Testis (tissue), 3 donors: ENCODE data around the gene DNAJC13. TPM values are rescaled to one million over a fixed set of nuclear protein-coding genes. Genes with fewer than 3 reads are reported as not detected.

ENCODE experiments used
- DNase-seq: peaks from one replicate; pipeline ENCODE4 v3.0.0-alpha.2; 2019
- H3K27ac ChIP-seq, 2 donors: fragments of 200-600 bp; sonication (generic); one replicate each; pipeline ENCODE4 v1.5.1; 2019
- H3K27me3 ChIP-seq: fragments of 200-600 bp; sonication (generic); one replicate; pipeline ENCODE4 v1.5.1; 2019
- H3K36me3 ChIP-seq: fragments of 200-600 bp; sonication (generic); one replicate; pipeline ENCODE4 v1.5.1; 2017; ENCODE audit warnings: low read depth; ENCODE audit errors: missing control alignments
- H3K4me1 ChIP-seq: fragments of 200-600 bp; sonication (generic); one replicate; pipeline ENCODE4 v1.5.1; 2019
- H3K4me3 ChIP-seq, 2 donors: fragments of 200-600 bp; sonication (generic); one replicate each; pipeline ENCODE4 v1.5.1; 2017 to 2019
- H3K9me3 ChIP-seq: fragments of 200-600 bp; sonication (generic); one replicate; pipeline ENCODE4 v1.5.1; 2017
- CTCF ChIP-seq, 3 experiments: fragments of 450-650 bp in 2 of 3; fragments of 200-600 bp in 1 of 3; sonication (generic) in 1 of 3; IDR thresholded peaks; one replicate each; pipeline ENCODE4 v1.5.1; 2016 to 2019; ENCODE audit warnings: antibody characterized with exemption in 3 of 3, mild to moderate bottlenecking in 2 of 3, moderate library complexity in 1 of 3
- POLR2A ChIP-seq: fragments of 450-650 bp; IDR thresholded peaks from one replicate; pipeline ENCODE4 v1.6.1; 2017; ENCODE audit warnings: antibody characterized with exemption, mild to moderate bottlenecking, moderate library complexity
- WGBS, 2 donors: methylation state at CpG; one replicate each; pipeline ENCODE4 v1.1.5; 2018; 5-methylcytosine and 5-hydroxymethylcytosine counted together
- intact Hi-C: fragments of 100-400 bp; cut with DNase I; formaldehyde crosslinking; loops from one replicate; pipeline ENCODE4 v1.15.1; 2023; ENCODE audit warnings: low total_unique reads
- polyA plus RNA-seq: library from polyadenylated mRNA; stranded (reverse); fragments of 350-450 nt; fragmentation: Illumina TruSeq; extraction: RNeasy Lipid Tissue Mini Kit (QIAGEN cat#74804); gene quantifications from one replicate; pipeline ENCODE4 v1.2.3, GENCODE V29; 2014; ENCODE audit warnings: low read depth, low replicate concordance; ENCODE audit not compliant: insufficient read depth
- total RNA-seq, 2 donors: library from RNA; depleted of rRNA; stranded (reverse); fragments of >200 nt; gene quantifications; one replicate each; pipeline ENCODE4 v1.2.3, GENCODE V29; 2016

Gene DNAJC13
- total and polyA plus RNA-seq, 3 donors from 2014 or later, result 16.8 to 54.4 (median 40.1) TPM

GRCh38 chr3:132537297-132537696 lies 120.0 kb downstream of the DNAJC13 start:
- no peak for DNase-seq
- Histone ChIP-seq H3K27me3 (no peaks in the 10 kb centered on the region), H3K4me3 (no peak overlapping the region), H3K9me3 (no peaks in the 10 kb centered on the region), H3K27ac (no peak overlapping the region), H3K4me1 (peaks cover 6% of the 10 kb centered on the region), H3K36me3 (no peaks in the 10 kb centered on the region)
- intact Hi-C loops, result no loop called here
- TF ChIP-seq POLR2A, result no peak
- 85 to 90% methylated on average over 1 of the region's 1 CpG for WGBS, 2 donors

GRCh38 chr3:132538072-132538471 lies 120.8 kb downstream of the DNAJC13 start:
- 44 to 59% methylated on average over 5 of the region's 5 CpGs for WGBS, 2 donors
- no peak for DNase-seq
- no peak for TF ChIP-seq CTCF (IDR thresholded peaks at IDR 0.05)
- TF ChIP-seq POLR2A, result no peak
- Histone ChIP-seq H3K9me3 (no peaks in the 10 kb centered on the region), H3K4me1 (peaks cover 6% of the 10 kb centered on the region), H3K27me3 (no peaks in the 10 kb centered on the region), H3K27ac (no peak overlapping the region), H3K4me3 (no peak overlapping the region), H3K36me3 (no peaks in the 10 kb centered on the region)
- intact Hi-C loops, result no loop called here

GRCh38 chr3:132539681-132540080 lies 122.4 kb downstream of the DNAJC13 start:
- no peak for DNase-seq
- Histone ChIP-seq H3K4me3 (no peak overlapping the region), H3K27me3 (no peaks in the 10 kb centered on the region), H3K36me3 (no peaks in the 10 kb centered on the region), H3K27ac (no peak overlapping the region), H3K9me3 (no peaks in the 10 kb centered on the region), H3K4me1 (peaks cover 6% of the 10 kb centered on the region)
- WGBS, 2 donors, result 79 to 95% methylated on average over 3 of the region's 3 CpGs
- intact Hi-C loops, result loop anchor here (5.0 kb wide), 1 partner anchor 103 kb away; no protein-coding TSS in a partner anchor
- TF ChIP-seq CTCF (IDR thresholded peaks at IDR 0.05) (no peak), POLR2A (no peak)

GRCh38 chr3:132542577-132542976 lies 125.3 kb downstream of the DNAJC13 start:
- H3K27ac ChIP-seq, result no peak overlapping the region
- intact Hi-C loops, result loop anchor here (5.0 kb wide), 1 partner anchor 100 kb away; no protein-coding TSS in a partner anchor
- TF ChIP-seq POLR2A (no peak), CTCF (IDR thresholded peaks at IDR 0.05) (no peak)

GRCh38 chr3:132543011-132543739 lies 125.9 kb downstream of the DNAJC13 start:
- Histone ChIP-seq H3K4me1 (no peaks in the 10 kb centered on the region), H3K27ac (no peak overlapping the region), H3K9me3 (no peaks in the 10 kb centered on the region), H3K27me3 (no peaks in the 10 kb centered on the region), H3K4me3 (no peak overlapping the region), H3K36me3 (no peaks in the 10 kb centered on the region)
- 78 to 81% methylated on average over 2 of the region's 2 CpGs for WGBS, 2 donors
- no peak for TF ChIP-seq POLR2A
- no peak for TF ChIP-seq CTCF (IDR thresholded peaks at IDR 0.05)
- intact Hi-C loops, result loop anchor here (5.0 kb wide), 1 partner anchor 99 kb away; no protein-coding TSS in a partner anchor
- no peak for DNase-seq

More at GRCh38 chr3:132542577-132542976, 125.3 kb downstream of the DNAJC13 start:
- no peaks in the 10 kb centered on the region for H3K36me3 ChIP-seq
- no peak overlapping the region for H3K4me3 ChIP-seq
- 66 to 73% methylated on average over 2 of the region's 2 CpGs for WGBS, 2 donors
- DNase-seq, result no peak
- H3K9me3 ChIP-seq, result no peaks in the 10 kb centered on the region
- H3K4me1 ChIP-seq, result no peaks in the 10 kb centered on the region
- no peaks in the 10 kb centered on the region for H3K27me3 ChIP-seq
